Fibroblast of the aortic adventitia (primary cell): ENCODE results near the gene CCDC91. TPM values are rescaled to one million over a fixed set of nuclear protein-coding genes. Genes with fewer than 3 reads are reported as not detected.

ENCODE experiments used
- DNase-seq: peaks from one replicate; pipeline ENCODE4 v3.0.0-alpha.2; 2010; ENCODE audit warnings: low read depth
- H3K4me3 ChIP-seq: 2 replicates; pipeline ENCODE4 v1.5.1; 2011; ENCODE audit warnings: low read depth, mild to moderate bottlenecking, control low read depth, low read length, moderate library complexity
- CTCF ChIP-seq: IDR thresholded peaks from 2 replicates; pipeline ENCODE4 v1.5.1; 2011; ENCODE audit warnings: mild to moderate bottlenecking, low read length, control low read depth, inconsistent platforms; ENCODE audit not compliant: insufficient read depth
- total RNA-seq: library from RNA; depleted of rRNA; stranded (reverse); fragments of >200 nt; gene quantifications from 2 replicates; pipeline ENCODE4 v1.2.3, GENCODE V29; 2012; ENCODE audit warnings: low replicate concordance

The CCDC91 gene
- total RNA-seq, 1 donor = 37.4 TPM

- TF ChIP-seq CTCF = no peak
- no peak overlapping the region for H3K4me3 ChIP-seq
- DNase-seq = no peak
These were observed 253.1 kb downstream of the CCDC91 start for GRCh38 chr12:28443337-28443736.

- DNase-seq = peak; percentile 18
- H3K4me3 ChIP-seq = no peak overlapping the region
These were observed 255.8 kb downstream of the CCDC91 start for GRCh38 chr12:28446031-28446430.

GRCh38 chr12:28453686-28454085 is 263.4 kb downstream of the CCDC91 start:
- H3K4me3 ChIP-seq = no peak overlapping the region
- no peak for TF ChIP-seq CTCF
- DNase-seq = no peak

More at GRCh38 chr12:28446031-28446430, 255.8 kb downstream of the CCDC91 start:
- no peak for TF ChIP-seq CTCF

GRCh38 chr12:28456934-28457710 is 266.9 kb downstream of the CCDC91 start:
- no peak overlapping the region for H3K4me3 ChIP-seq
- TF ChIP-seq CTCF = no peak

GRCh38 chr12:28457785-28458184 is 267.5 kb downstream of the CCDC91 start:
- H3K4me3 ChIP-seq = no peak overlapping the region
- no peak for TF ChIP-seq CTCF
- DNase-seq = no peak

More at GRCh38 chr12:28456934-28457710, 266.9 kb downstream of the CCDC91 start:
- no peak for DNase-seq

- no peak for TF ChIP-seq CTCF
- peak; percentile 6 for DNase-seq
- H3K4me3 ChIP-seq = no peak overlapping the region
These were observed 269.2 kb downstream of the CCDC91 start for GRCh38 chr12:28459481-28459880.
